HG03135 (cell line): Measurements from ENCODE around the gene PTPMT1.

Source experiments
- ATAC-seq: cut with Tn5 transposase; IDR thresholded peaks from one replicate; pipeline ENCODE4 v1.9.1; 2021; ENCODE audit warnings: mild to moderate bottlenecking, moderate library complexity; ENCODE audit not compliant: unreplicated experiment

PTPMT1 gene

DNA sequence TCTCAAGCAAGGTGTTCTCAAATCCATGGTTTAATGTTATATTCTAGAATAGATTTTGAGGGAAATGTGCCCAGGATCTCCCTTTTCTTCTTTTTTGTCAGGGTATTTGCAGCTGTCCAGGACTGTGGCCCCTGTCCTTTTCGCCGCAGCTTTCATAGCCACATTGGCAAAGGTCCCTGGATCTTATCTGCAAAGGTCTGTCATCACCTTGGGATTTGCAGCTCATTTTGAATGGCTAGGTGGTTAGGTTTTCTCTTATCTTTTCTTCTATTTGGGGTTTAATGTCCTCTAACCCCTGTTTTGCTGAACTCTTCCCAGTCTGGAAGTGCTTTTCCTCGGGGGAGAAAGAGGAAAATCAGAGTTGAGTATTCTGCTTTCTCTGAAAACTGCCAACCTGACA, 40.5 kb downstream of the PTPMT1 start:
- ATAC-seq = no peak

DNA sequence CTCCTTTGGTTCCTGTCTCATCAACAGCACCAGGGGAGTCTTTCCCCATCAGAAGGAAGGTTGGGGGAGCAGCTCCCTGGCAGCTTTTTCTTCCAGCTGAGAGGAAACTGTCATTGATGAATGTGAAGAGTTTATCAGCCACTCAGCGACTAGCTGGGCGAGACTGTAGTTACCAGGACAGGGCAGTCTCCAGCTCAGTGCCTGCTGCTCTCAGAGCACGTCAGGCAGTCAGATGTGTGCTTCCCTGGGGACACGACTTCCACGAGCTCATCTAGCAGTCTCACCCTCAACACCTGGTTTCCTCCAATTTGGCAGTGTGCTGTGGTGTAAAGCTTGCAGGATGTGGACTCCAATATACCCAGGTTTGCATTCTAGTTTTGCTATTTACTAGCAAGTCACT, 41.3 kb downstream of the PTPMT1 start:
- no peak for ATAC-seq

DNA sequence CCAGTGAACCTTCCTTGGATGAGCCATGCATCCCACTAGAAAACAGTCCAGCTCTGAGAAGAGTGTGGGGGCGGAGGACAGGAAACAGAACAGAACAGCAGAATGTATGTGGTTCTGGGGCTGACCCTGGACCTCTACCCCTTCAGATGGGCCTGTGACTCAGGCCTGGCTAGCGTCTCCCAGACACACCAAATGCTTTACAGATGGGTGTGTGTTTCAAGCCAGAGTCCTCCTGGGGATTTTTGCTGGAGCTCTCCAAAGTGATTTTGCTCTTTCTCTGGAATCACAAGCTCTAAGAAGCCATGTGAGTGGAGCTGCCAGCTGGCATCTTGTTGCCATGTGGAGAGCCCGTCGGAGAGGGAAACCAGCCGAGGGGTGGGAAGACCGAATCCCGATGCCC, 42.0 kb downstream of the PTPMT1 start:
- no peak for ATAC-seq

DNA sequence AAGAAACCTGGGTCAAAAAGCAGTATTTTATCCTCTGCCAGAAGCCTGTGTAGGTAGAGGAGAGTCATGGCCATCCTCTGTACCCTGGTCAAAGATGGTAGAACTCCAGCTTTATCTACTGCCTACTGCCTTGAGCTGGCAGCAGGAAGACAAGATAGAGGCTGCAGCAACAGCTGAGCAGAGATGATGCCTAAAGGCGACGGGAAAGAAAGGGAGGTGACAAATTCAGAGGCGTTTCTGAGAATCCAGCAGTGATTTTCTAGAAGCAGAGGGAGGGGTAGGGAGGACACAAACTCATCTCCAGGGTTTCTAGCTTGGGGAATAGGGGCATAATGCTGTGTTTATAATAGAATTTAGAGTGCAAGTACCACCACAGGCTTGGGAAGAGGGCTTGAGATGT, 44.3 kb downstream of the PTPMT1 start:
- no peak for ATAC-seq

DNA sequence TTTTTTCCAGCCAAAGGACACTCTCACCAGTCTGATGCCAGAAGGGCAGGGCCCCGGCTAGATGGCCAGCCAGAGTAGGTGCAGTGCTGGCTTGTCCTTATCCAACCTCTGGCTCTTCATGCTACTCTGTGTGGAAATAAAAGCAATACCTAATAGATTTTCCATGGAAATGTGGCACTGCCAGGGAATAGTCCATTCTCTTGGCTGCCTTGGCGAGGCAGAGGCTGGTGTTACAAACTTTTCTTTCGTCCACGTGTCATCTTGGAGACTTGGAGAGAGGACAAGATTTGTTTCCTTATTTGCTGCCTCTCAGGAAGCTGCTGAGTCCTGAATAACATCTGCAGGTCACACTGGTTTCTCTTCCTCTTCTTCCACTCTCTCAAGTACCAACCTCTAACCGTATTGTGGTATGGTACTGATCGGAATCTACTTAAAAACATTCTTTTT, 46.0 kb downstream of the PTPMT1 start:
- ATAC-seq = no peak

DNA sequence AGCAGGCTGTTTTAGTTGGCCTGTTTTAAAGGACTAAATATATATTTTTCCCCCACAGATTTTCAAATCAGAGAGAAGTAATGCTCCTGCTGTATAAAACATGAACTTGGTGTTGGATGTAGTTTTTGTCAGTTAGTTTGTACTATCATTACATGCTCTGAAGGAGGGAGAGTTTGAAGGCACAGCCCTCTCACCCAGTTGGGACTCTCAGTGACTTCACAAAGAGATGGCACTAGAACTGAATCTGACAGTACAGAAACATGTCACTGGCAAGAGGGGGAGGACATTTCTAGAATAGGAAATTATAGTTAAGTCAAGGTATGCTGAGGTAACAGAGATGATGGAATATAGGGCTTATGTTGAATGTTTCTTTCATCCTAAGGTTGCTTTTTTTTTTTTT, 49.9 kb downstream of the PTPMT1 start:
- ATAC-seq = no peak

DNA sequence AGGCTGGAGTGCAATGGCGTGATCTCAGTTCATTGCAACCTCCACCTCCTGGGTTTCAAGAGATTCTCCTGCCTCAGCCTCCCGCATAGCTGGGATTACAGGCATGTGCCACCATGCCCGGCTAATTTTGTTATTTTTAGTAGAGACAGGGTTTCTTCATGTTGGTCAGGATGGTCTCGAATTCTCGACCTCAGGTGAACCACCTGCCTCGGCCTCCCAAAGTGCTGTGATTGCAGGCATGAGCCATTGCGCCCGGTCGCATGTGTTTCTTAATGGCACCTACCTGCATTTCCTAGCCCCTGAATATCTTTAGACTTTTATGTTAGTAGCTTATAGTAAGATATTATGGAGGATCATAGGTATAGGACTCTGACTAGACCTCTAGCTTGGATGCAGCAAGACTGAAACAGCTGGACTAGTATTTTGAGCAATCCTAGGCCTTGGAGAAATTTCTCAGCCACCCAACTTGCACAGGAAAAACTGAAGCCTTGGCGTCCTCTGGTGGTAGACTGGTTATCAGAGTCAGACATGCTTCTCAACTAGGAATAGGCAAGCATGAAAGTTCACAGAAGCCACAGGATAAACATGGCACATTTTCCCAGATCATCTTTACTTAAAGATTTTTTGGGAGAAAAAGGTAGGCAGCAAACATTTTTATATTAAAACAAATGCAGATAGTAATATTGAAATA, 51.5 kb downstream of the PTPMT1 start:
- ATAC-seq = no peak

DNA sequence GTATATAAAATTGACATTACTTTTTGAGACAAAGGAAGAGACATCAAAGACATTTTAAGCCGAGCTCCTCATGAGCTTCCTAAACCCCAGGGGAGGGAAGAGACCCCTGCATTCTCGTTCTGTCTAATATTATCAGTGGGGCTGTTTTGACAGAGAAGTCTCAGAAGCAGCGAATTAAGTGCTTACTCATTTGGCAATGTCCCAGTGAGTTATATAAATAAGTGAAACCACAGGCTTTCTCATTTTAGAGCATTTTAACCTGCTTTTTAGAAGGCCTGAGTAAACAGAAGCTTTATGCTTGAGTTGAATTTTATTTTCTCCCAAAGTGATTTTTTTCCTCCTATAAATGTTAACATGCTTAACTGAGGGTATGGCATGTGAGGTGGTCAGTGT, 52.0 kb downstream of the PTPMT1 start:
- ATAC-seq = no peak

DNA sequence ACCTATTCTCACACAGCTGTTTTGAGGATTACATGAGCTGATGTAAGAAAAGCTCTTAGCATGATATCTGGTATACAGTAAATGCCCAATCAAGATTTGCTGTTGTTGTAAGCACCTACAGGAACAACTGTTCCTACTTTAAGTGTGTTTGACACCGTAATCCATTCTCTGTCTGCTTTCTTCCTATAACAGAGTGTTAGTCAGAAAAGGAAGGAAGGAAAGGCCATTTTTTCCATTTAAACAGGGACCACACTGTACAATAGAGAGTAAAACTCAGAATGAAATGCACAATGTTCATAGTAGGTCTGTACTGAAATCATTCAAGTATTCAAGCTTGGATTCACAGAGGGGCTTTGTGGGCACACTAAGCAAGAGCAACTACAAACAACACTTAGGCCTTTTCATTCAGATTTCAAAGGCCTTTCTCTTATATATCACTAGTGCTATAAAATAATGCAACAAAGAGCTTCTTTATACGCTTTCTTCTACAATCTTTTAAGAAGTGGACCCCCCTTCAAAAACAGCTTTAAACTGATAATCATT, 55.5 kb downstream of the PTPMT1 start:
- no peak for ATAC-seq
